IMR-90 (cell line): ENCODE data around the gene DDX54. TPM values are rescaled to one million over a fixed set of nuclear protein-coding genes. Genes with fewer than 3 reads are reported as not detected.
A peak's percentile ranks its signal among the peaks of the same experiment; 100 is the strongest.

Experiments used
- ATAC-seq: fragments of 200-7000 bp; cut with Tn5 transposase; 2 replicates; pipeline ENCODE4 v1.9.1; 2020; ENCODE audit warnings: low read depth, mild to moderate bottlenecking, moderate library complexity
- BruUV-seq: library from RNA; stranded (reverse); fragments of 400-500 nt; replicated peaks from 2 replicates; lab custom pipeline; 2021; lab: Mats Ljungman, UMichigan
- CTCF ChIA-PET: fragments of 300-600 bp; formaldehyde crosslinking; extraction: SDS; loops from one replicate; lab custom pipeline; 2021; ENCODE audit warnings: antibody characterized with exemption; lab: Yijun Ruan, JAX
- POLR2A ChIA-PET: fragments of 300-600 bp; sonication (Branson Sonifier 250); formaldehyde crosslinking; loops from one replicate; lab custom pipeline; 2022; ENCODE audit warnings: antibody characterized with exemption; ENCODE audit not compliant: unreplicated experiment; lab: Charles Lee
- DNase-seq: peaks from one replicate; pipeline ENCODE4 v3.0.0; 2013
- H2AFZ ChIP-seq: replicated peaks from 2 replicates; pipeline ENCODE3; 2013; ENCODE audit warnings: low read length, mild to moderate bottlenecking; ENCODE audit not compliant: poor library complexity
- H2AK5ac ChIP-seq: 2 replicates; pipeline ENCODE4 v1.6.1; 2013; ENCODE audit warnings: low read depth, low read length, inconsistent platforms
- H2AK9ac ChIP-seq: replicated peaks from 2 replicates; pipeline ENCODE3; 2013; ENCODE audit warnings: mild to moderate bottlenecking, low read depth, low read length, moderate library complexity; ENCODE audit not compliant: poor library complexity
- H2BK120ac ChIP-seq: 2 replicates; pipeline ENCODE4 v1.6.1; 2013; ENCODE audit warnings: low read depth, low read length, inconsistent platforms
- H2BK15ac ChIP-seq: 3 replicates; pipeline ENCODE4 v1.6.1; 2013; ENCODE audit warnings: low read depth, low read length, inconsistent platforms
- H2BK20ac ChIP-seq: 2 replicates; pipeline ENCODE4 v1.6.1; 2013; ENCODE audit warnings: low read depth, mild to moderate bottlenecking, inconsistent platforms, low read length, moderate library complexity
- H2BK5ac ChIP-seq: 2 replicates; pipeline ENCODE4 v1.6.1; 2013; ENCODE audit warnings: mild to moderate bottlenecking, low read depth, low read length, inconsistent platforms; ENCODE audit not compliant: poor library complexity, severe bottlenecking
- H3K14ac ChIP-seq: replicated peaks from 2 replicates; pipeline ENCODE4 v1.6.1; 2013; ENCODE audit warnings: low read depth, low read length, inconsistent platforms
- H3K18ac ChIP-seq: 2 replicates; pipeline ENCODE4 v1.6.1; 2013; ENCODE audit warnings: low read depth, low read length, control low read depth
- H3K23ac ChIP-seq: 2 replicates; pipeline ENCODE4 v1.6.1; 2013; ENCODE audit warnings: low read depth, low read length, inconsistent platforms
- H3K27ac ChIP-seq: 2 replicates; pipeline ENCODE4 v1.5.1; 2013; ENCODE audit warnings: mild to moderate bottlenecking, control low read depth, low read length; ENCODE audit not compliant: insufficient read depth
- H3K27me3 ChIP-seq: 2 replicates; pipeline ENCODE4 v1.6.1; 2013; ENCODE audit warnings: low read length; ENCODE audit not compliant: control insufficient read depth, insufficient read depth
- H3K36me3 ChIP-seq: 2 replicates; pipeline ENCODE4 v1.6.1; 2013; ENCODE audit warnings: low read length, mixed read lengths; ENCODE audit not compliant: control insufficient read depth, insufficient read depth
- H3K4ac ChIP-seq: 2 replicates; pipeline ENCODE4 v1.6.1; 2013; ENCODE audit warnings: low read depth, low read length, inconsistent platforms
- H3K4me1 ChIP-seq: 2 replicates; pipeline ENCODE4 v1.6.1; 2013; ENCODE audit warnings: low read length, mixed read lengths; ENCODE audit not compliant: control insufficient read depth, insufficient read depth
- H3K4me2 ChIP-seq: 2 replicates; pipeline ENCODE4 v1.6.1; 2013; ENCODE audit warnings: low read depth, mild to moderate bottlenecking, control low read depth, low read length, moderate library complexity
- H3K4me3 ChIP-seq: 2 replicates; pipeline ENCODE4 v1.5.1; 2013; ENCODE audit warnings: low read depth, mild to moderate bottlenecking, control low read depth, low read length, moderate library complexity; ENCODE audit not compliant: insufficient read depth
- H3K56ac ChIP-seq: 2 replicates; pipeline ENCODE4 v1.6.1; 2013; ENCODE audit warnings: low read length, inconsistent platforms; ENCODE audit not compliant: insufficient read depth; ENCODE audit errors: extremely low read depth
- H3K79me1 ChIP-seq, 2 experiments: 2 replicates each; pipeline ENCODE4 v1.6.1; 2013; ENCODE audit warnings: low read length in 2 of 2, inconsistent platforms in 1 of 2, low read depth in 1 of 2
- H3K9ac ChIP-seq: 2 replicates; pipeline ENCODE4 v1.6.1; 2013; ENCODE audit warnings: low read depth, low read length, control low read depth
- H3K9me1 ChIP-seq: 2 replicates; pipeline ENCODE4 v1.6.1; 2013; ENCODE audit warnings: low read length, inconsistent platforms; ENCODE audit not compliant: insufficient read depth
- H3K9me3 ChIP-seq: 2 replicates; pipeline ENCODE4 v1.6.1; 2013; ENCODE audit warnings: low read length; ENCODE audit not compliant: control insufficient read depth, insufficient read depth
- H4K20me1 ChIP-seq: 2 replicates; pipeline ENCODE4 v1.6.1; 2013; ENCODE audit warnings: low read length, inconsistent platforms; ENCODE audit not compliant: insufficient read depth
- H4K5ac ChIP-seq: 2 replicates; pipeline ENCODE4 v1.6.1; 2013; ENCODE audit warnings: mild to moderate bottlenecking, low read depth, low read length, control low read depth
- H4K8ac ChIP-seq, 2 experiments: 2 replicates each; pipeline ENCODE4 v1.6.1; 2013; ENCODE audit warnings: low read depth in 2 of 2, low read length in 2 of 2, control low read depth in 1 of 2, inconsistent platforms in 1 of 2
- H4K91ac ChIP-seq: 2 replicates; pipeline ENCODE4 v1.6.1; 2013; ENCODE audit warnings: low read depth, low read length, inconsistent platforms; ENCODE audit not compliant: insufficient read depth
- BHLHE40 ChIP-seq: fragments of 150-350 bp; IDR thresholded peaks from 2 replicates; pipeline ENCODE4 v1.6.1; 2016; ENCODE audit warnings: mild to moderate bottlenecking, low read depth, low read length
- CEBPB ChIP-seq: IDR thresholded peaks from 2 replicates; pipeline ENCODE4 v1.6.1; 2012; ENCODE audit warnings: low read depth, low read length, improper control_type of control experiment
- CHD1 ChIP-seq: IDR thresholded peaks from 2 replicates; pipeline ENCODE4 v1.6.1; 2012; ENCODE audit warnings: low read depth, low read length, improper control_type of control experiment
- CTCF ChIP-seq: conservative IDR thresholded peaks from 2 replicates; pipeline ENCODE4 v1.5.1; 2012; ENCODE audit warnings: mild to moderate bottlenecking, low read depth, low read length, improper control_type of control experiment
- ELK1 ChIP-seq: fragments of 150-350 bp; IDR thresholded peaks from 2 replicates; pipeline ENCODE4 v1.6.1; 2016; ENCODE audit warnings: low read depth, mild to moderate bottlenecking, low read length, moderate library complexity, borderline replicate concordance
- FOS ChIP-seq: fragments of 150-350 bp; IDR thresholded peaks from 2 replicates; pipeline ENCODE4 v1.6.1; 2016; ENCODE audit warnings: low read depth, low read length
- MAFK ChIP-seq: IDR thresholded peaks from 2 replicates; pipeline ENCODE4 v1.6.1; 2012; ENCODE audit warnings: low read depth, low read length, improper control_type of control experiment
- MXI1 ChIP-seq: IDR thresholded peaks from 2 replicates; pipeline ENCODE4 v1.6.1; 2012; ENCODE audit warnings: low read depth, mild to moderate bottlenecking, low read length, moderate library complexity, borderline replicate concordance
- NFE2L2 ChIP-seq: fragments of 150-350 bp; IDR thresholded peaks from 2 replicates; pipeline ENCODE4 v1.6.1; 2016; ENCODE audit warnings: low read depth, mild to moderate bottlenecking, low read length
- POLR2A ChIP-seq: IDR thresholded peaks from 2 replicates; pipeline ENCODE4 v1.6.1; 2012; ENCODE audit warnings: mild to moderate bottlenecking, low read depth, low read length
- RAD21 ChIP-seq: IDR thresholded peaks from 2 replicates; pipeline ENCODE4 v1.6.1; 2012; ENCODE audit warnings: low read length, improper control_type of control experiment
- RCOR1 ChIP-seq: IDR thresholded peaks from 2 replicates; pipeline ENCODE4 v1.6.1; 2012; ENCODE audit warnings: mild to moderate bottlenecking, low read length, improper control_type of control experiment; ENCODE audit not compliant: insufficient replicate concordance
- RFX5 ChIP-seq: IDR thresholded peaks from 2 replicates; pipeline ENCODE4 v1.8.0; 2012; ENCODE audit warnings: low read depth, mild to moderate bottlenecking, low read length, moderate library complexity
- USF2 ChIP-seq: fragments of 150-350 bp; IDR thresholded peaks from 2 replicates; pipeline ENCODE4 v1.6.1; 2017; ENCODE audit warnings: mild to moderate bottlenecking, antibody characterized with exemption, low read length, low read depth
- WGBS, 2 experiments: methylation state at CpG; one replicate each; pipeline versions ENCODE4 v1.1.5 to v1.1.7; 2013; ENCODE audit warnings: missing lambda C conversion rate in 2 of 2; ENCODE audit not compliant: insufficient read length in 1 of 2; ENCODE audit errors: extremely low coverage in 2 of 2; 5-methylcytosine and 5-hydroxymethylcytosine counted together
- dilution Hi-C: fragments of 300-500 bp; cut with HindIII; formaldehyde crosslinking; loops from one replicate; pipeline ENCODE4 v1.14.3; 2018; ENCODE audit warnings: low sequenced_read_pairs; ENCODE audit not compliant: unreplicated experiment
- in situ Hi-C: fragments of 300-500 bp; cut with MboI; formaldehyde crosslinking; loops from 3 replicates; pipeline ENCODE4 v1.14.3; 2019; ENCODE audit warnings: low sequenced_read_pairs, inconsistent platforms, mixed read lengths
- intact Hi-C: fragments of 100-400 bp; cut with micrococcal nuclease; formaldehyde crosslinking; loops from 2 replicates; pipeline ENCODE4 v1.10.0; 2022
- polyA plus RNA-seq, 3 experiments: library from polyadenylated mRNA; depleted of rRNA; stranded (reverse); fragments of >200 nt; gene quantifications; 2 replicates each; pipeline ENCODE4 v1.2.3, GENCODE V29; 2012; ENCODE audit warnings: low replicate concordance in 1 of 3
- total RNA-seq: library from RNA; depleted of rRNA; stranded (reverse); fragments of >200 nt; gene quantifications from 2 replicates; pipeline ENCODE4 v1.2.3, GENCODE V29; 2012

The DDX54 gene
- total and polyA plus RNA-seq, 2 of the 4 experiments (the other 2 are of a cell fraction): 23.8 to 47.5 TPM

- Histone ChIP-seq H3K18ac (no peak overlapping the region), H3K27me3 (no peaks in the 10 kb centered on the region), H3K4me1 (no peaks in the 10 kb centered on the region), H3K9me3 (peaks cover 8% of the 10 kb centered on the region), H3K79me1 (peaks cover 19 to 40% of the 10 kb centered on the region in 2 experiments), H3K9me1 (no peaks in the 10 kb centered on the region), H2AK9ac (peak overlapping the region; percentile 15), H4K91ac (no peak overlapping the region), H4K20me1 (no peaks in the 10 kb centered on the region; the same call in 1 of the 2 replicates), H3K56ac (no peak overlapping the region), H3K14ac (no peak overlapping the region), H3K4ac (no peak overlapping the region), H2BK15ac (no peak overlapping the region), H3K23ac (no peak overlapping the region), H4K5ac (no peak overlapping the region), H3K4me2 (no peak overlapping the region), H3K36me3 (peaks cover 40% of the 10 kb centered on the region), H2BK20ac (no peak overlapping the region), H3K9ac (no peak overlapping the region), H3K27ac (no peak overlapping the region), H3K4me3 (no peak overlapping the region), H2BK5ac (no peak overlapping the region), H2AFZ (no peak overlapping the region), H2BK120ac (no peak overlapping the region), H2AK5ac (no peak overlapping the region), H4K8ac (no peak overlapping the region)
- ATAC-seq (no peak), DNase-seq (peak; percentile 15)
- CTCF ChIA-PET: no interaction called here
- TF ChIP-seq RFX5: no peak
- TF ChIP-seq USF2: no peak
- no peak for TF ChIP-seq ELK1
- no peak for TF ChIP-seq CTCF
- TF ChIP-seq CEBPB: no peak
- TF ChIP-seq POLR2A: no peak
- TF ChIP-seq MXI1: no peak
- no peak for TF ChIP-seq RCOR1
- no peak for TF ChIP-seq NFE2L2
- TF ChIP-seq CHD1: no peak
- no peak for TF ChIP-seq BHLHE40
- TF ChIP-seq MAFK: no peak
- no peak for TF ChIP-seq RAD21
- TF ChIP-seq FOS: no peak
- dilution Hi-C loops: no loop called here
- BruUV-seq: no TSS peak
- POLR2A ChIA-PET: no interaction called here
- intact Hi-C loops: no loop called here
- in situ Hi-C loops: loop anchor here (25.0 kb wide), 1 partner anchor 1232 kb away; the partner anchor contains the start of gene TBX5
- whole genome bisulfite sequencing, 2 experiments: 100% methylated on average over 1 of the region's 4 CpGs; no CpG with 5 or more reads in 1 of the 2 experiments
These were observed 4.9 kb downstream of the DDX54 start for GRCh38 chr12:113180333-113180732.
